Mesenchymal stem cell (in vitro differentiated cells and primary cell): ENCODE measurements around the gene DNAJB4. TPM values are rescaled to one million over a fixed set of nuclear protein-coding genes. Genes with fewer than 3 reads are reported as not detected.

Experiments used
- DNase-seq: peaks from one replicate; pipeline ENCODE4 v3.0.0-alpha.2; 2013
- H2AFZ ChIP-seq: one replicate; pipeline ENCODE4 v1.6.1; 2013; ENCODE audit warnings: low read depth, mild to moderate bottlenecking, control low read depth, inconsistent platforms, low read length, moderate library complexity
- H2AK5ac ChIP-seq: 2 replicates; pipeline ENCODE4 v1.6.1; 2013; ENCODE audit warnings: low read length, moderate library complexity, mild to moderate bottlenecking, inconsistent platforms; ENCODE audit not compliant: severe bottlenecking
- H2BK120ac ChIP-seq: one replicate; pipeline ENCODE4 v1.6.1; 2013; ENCODE audit warnings: low read depth, mild to moderate bottlenecking, inconsistent platforms, low read length, moderate library complexity
- H2BK12ac ChIP-seq, 2 experiments: one replicate each; pipeline ENCODE4 v1.6.1; 2013; ENCODE audit warnings: inconsistent platforms in 2 of 2, low read length in 2 of 2, mild to moderate bottlenecking in 2 of 2, moderate library complexity in 2 of 2, control low read depth in 1 of 2
- H2BK15ac ChIP-seq: one replicate; pipeline ENCODE4 v1.6.1; 2013; ENCODE audit warnings: mild to moderate bottlenecking, low read depth, inconsistent platforms; ENCODE audit not compliant: poor library complexity, severe bottlenecking
- H2BK5ac ChIP-seq: 2 replicates; pipeline ENCODE4 v1.6.1; 2013; ENCODE audit warnings: low read depth, mild to moderate bottlenecking, low read length, control low read depth, inconsistent platforms; ENCODE audit not compliant: poor library complexity, severe bottlenecking
- H3K14ac ChIP-seq, 2 experiments: one replicate each; pipeline ENCODE4 v1.6.1; 2013; ENCODE audit warnings: inconsistent platforms in 2 of 2, low read length in 2 of 2, control low read depth in 1 of 2, mild to moderate bottlenecking in 1 of 2, moderate library complexity in 1 of 2
- H3K18ac ChIP-seq, 2 experiments: one replicate each; pipeline ENCODE4 v1.6.1; 2013; ENCODE audit warnings: inconsistent platforms in 2 of 2, low read length in 2 of 2, control low read depth in 1 of 2, low read depth in 1 of 2, mild to moderate bottlenecking in 1 of 2
- H3K23ac ChIP-seq, 2 experiments: one replicate each; pipeline ENCODE4 v1.6.1; 2013; ENCODE audit warnings: inconsistent platforms in 2 of 2, low read length in 2 of 2, mild to moderate bottlenecking in 2 of 2, moderate library complexity in 2 of 2, control low read depth in 1 of 2
- H3K27ac ChIP-seq: 2 replicates; pipeline ENCODE4 v1.5.1; 2013; ENCODE audit warnings: mild to moderate bottlenecking, moderate library complexity, low read length, control low read depth, inconsistent platforms; ENCODE audit not compliant: poor library complexity, severe bottlenecking
- H3K27me3 ChIP-seq, 2 experiments: 2 replicates each; pipeline versions ENCODE4 v1.6.1 to v1.7.0; 2013; ENCODE audit warnings: low read length in 2 of 2, mild to moderate bottlenecking in 2 of 2, moderate library complexity in 2 of 2, control low read depth in 1 of 2, inconsistent platforms in 1 of 2; ENCODE audit not compliant: control insufficient read depth in 1 of 2, insufficient read depth in 1 of 2
- H3K36me3 ChIP-seq, 2 experiments: 2 replicates each; pipeline versions ENCODE4 v1.6.1 to v1.7.0; 2013; ENCODE audit warnings: low read length in 2 of 2, control low read depth in 1 of 2, inconsistent platforms in 1 of 2, low read depth in 1 of 2, mild to moderate bottlenecking in 1 of 2; ENCODE audit not compliant: insufficient read depth in 2 of 2, control insufficient read depth in 1 of 2
- H3K4ac ChIP-seq, 2 experiments: one replicate each; pipeline ENCODE4 v1.6.1; 2013; ENCODE audit warnings: inconsistent platforms in 2 of 2, low read length in 2 of 2, mild to moderate bottlenecking in 2 of 2, moderate library complexity in 2 of 2, control low read depth in 1 of 2, low read depth in 1 of 2
- H3K4me1 ChIP-seq: 2 replicates; pipeline ENCODE4 v1.6.1; 2013; ENCODE audit warnings: low read depth, low read length, control low read depth; ENCODE audit not compliant: control insufficient read depth, insufficient read depth
- H3K4me2 ChIP-seq: 2 replicates; pipeline ENCODE4 v1.6.1; 2013; ENCODE audit warnings: low read length, mild to moderate bottlenecking, inconsistent platforms; ENCODE audit not compliant: poor library complexity, severe bottlenecking
- H3K4me3 ChIP-seq, 2 experiments: 2 replicates each; pipeline versions ENCODE4 v1.5.1 to v1.7.0; 2013; ENCODE audit warnings: low read length in 2 of 2, mild to moderate bottlenecking in 2 of 2, control low read depth in 1 of 2, low read depth in 1 of 2; ENCODE audit not compliant: insufficient read depth in 1 of 2
- H3K79me1 ChIP-seq: replicated peaks from 2 replicates; pipeline ENCODE4 v1.6.1; 2013; ENCODE audit warnings: mild to moderate bottlenecking, control low read depth, low read length, inconsistent platforms; ENCODE audit not compliant: poor library complexity, severe bottlenecking
- H3K9ac ChIP-seq: 2 replicates; pipeline ENCODE4 v1.7.0; 2013; ENCODE audit warnings: mild to moderate bottlenecking, low read length, moderate library complexity
- H3K9me3 ChIP-seq: 2 replicates; pipeline ENCODE4 v1.7.0; 2013; ENCODE audit warnings: mild to moderate bottlenecking, low read length; ENCODE audit not compliant: control insufficient read depth
- H4K8ac ChIP-seq: one replicate; pipeline ENCODE4 v1.6.1; 2013; ENCODE audit warnings: inconsistent platforms, mild to moderate bottlenecking, low read length, moderate library complexity
- H4K91ac ChIP-seq: one replicate; pipeline ENCODE4 v1.6.1; 2013; ENCODE audit warnings: mild to moderate bottlenecking, low read length, inconsistent platforms
- WGBS: methylation state at CpG from one replicate; pipeline ENCODE4 v1.1.7; 2013; ENCODE audit warnings: mixed read lengths; 5-methylcytosine and 5-hydroxymethylcytosine counted together
- polyA plus RNA-seq, 2 experiments: library from polyadenylated mRNA; stranded (reverse); fragments of 200-250 nt; gene quantifications; one replicate each; pipeline ENCODE4 v1.2.3, GENCODE V29; 2013

Gene DNAJB4
- 15.9 TPM for polyA plus RNA-seq (2013, experiment 1 of 2)
- polyA plus RNA-seq (2013, experiment 2 of 2) = 16.1 TPM

DNA sequence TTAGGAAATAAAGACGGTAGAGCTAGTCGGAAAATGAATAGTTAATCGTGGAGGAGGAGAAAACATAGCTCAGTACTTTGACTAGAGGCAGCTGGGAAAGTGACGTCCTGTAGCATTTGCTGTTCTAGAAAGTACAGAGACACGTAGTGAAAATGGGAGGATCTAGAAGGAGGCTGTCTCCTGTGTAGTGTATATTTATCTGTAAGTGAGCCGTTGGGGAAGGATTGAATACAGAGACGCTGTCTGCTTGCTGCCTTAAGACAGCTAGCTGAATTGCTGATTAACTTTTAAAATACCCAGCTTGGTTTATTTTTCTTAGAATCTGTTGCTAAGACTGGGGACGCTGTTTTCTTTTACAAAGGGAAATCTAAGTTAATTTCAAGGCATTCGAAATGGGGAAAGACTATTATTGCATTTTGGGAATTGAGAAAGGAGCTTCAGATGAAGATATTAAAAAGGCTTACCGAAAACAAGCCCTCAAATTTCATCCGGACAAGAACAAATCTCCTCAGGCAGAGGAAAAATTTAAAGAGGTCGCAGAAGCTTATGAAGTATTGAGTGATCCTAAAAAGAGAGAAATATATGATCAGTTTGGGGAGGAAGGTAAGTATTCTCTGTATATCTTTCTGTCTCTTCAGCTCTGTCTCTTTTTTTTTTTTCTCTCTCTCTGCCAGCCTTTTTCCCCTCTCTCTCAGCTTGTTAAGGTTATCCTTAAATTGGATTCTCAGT lies at the start of gene DNAJB4:
DNAJB4 (plus strand) TSS at position 221 of the 729 bp plus-strand sequence; CDS start at position 393, 172 bp downstream.
- Histone ChIP-seq H2AK5ac (no peak within 1 kb of the TSS), H3K18ac (no peak within 1 kb of the TSS), H3K23ac (no peak within 1 kb of the TSS), H3K36me3 (no peaks in the 10 kb centered on the region), H3K14ac (no peak within 1 kb of the TSS), H3K9ac (peak within 1 kb of the TSS; percentile 99), H3K4me1 (no peaks in the 10 kb centered on the region), H3K27me3 (no peaks in the 10 kb centered on the region), H2BK15ac (no peak within 1 kb of the TSS), H4K91ac (no peak within 1 kb of the TSS), H4K8ac (no peak within 1 kb of the TSS), H3K4ac (no peak within 1 kb of the TSS), H3K9me3 (no peaks in the 10 kb centered on the region), H3K4me3 (peak within 1 kb of the TSS in 1 of 2 experiments; percentile 93), H2AFZ (no peak within 1 kb of the TSS), H3K27ac (peak within 1 kb of the TSS; percentile 81), H3K79me1 (peaks cover 6% of the 10 kb centered on the region), H2BK12ac (no peak within 1 kb of the TSS), H2BK120ac (no peak within 1 kb of the TSS), H3K4me2 (peak within 1 kb of the TSS; percentile 50), H2BK5ac (no peak within 1 kb of the TSS)
- WGBS = 3% methylated on average over 9 of the region's 12 CpGs
- DNase-seq = peak; percentile 99

DNA sequence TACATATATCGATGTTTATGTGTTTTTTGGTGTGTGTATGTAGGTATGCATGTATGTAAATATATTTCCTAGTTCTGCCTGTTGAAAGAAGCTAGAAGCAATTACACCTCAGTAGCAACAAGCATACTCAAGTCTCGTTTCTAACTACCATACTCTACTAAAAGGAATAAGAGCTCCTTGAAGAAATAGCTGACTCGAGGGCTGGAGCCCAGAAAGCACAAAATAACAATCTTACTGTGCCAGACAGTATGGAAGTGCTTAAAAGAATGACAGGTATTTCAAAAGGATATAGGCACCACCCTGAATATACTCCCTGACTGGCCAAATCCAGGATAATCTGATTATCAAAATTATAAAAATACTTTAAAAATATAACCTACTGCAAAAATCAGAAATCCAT lies 49.0 kb upstream of the DNAJB4 start:
- Histone ChIP-seq H4K8ac (no peak overlapping the region), H2BK12ac (no peak overlapping the region)
- 100% methylated on average over 1 of the region's 3 CpGs for WGBS

DNA sequence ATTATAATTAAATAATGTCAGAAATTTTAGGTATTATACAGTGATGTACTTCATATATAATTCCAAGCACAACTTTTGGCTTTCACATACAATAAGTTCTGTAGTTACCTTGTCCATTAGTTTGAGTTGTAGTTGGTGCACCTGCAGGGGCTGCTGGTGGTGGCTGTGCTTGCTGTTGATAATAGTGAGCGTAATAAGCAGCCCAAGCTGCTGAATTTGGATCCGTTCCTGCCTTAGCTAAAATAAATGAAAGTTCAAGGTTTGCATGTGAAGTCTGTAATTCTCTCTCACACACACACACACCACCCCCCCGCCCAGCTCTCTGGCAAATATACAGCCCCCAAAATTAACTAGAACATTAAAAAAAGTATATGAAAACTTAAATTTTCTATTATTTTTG lies 48.3 kb upstream of the DNAJB4 start:
- H2BK15ac ChIP-seq = no peak overlapping the region
- no peak overlapping the region for H3K18ac ChIP-seq
- H3K4me3 ChIP-seq = no peak overlapping the region
- H2AFZ ChIP-seq = no peak overlapping the region
- no peak overlapping the region for H3K9ac ChIP-seq
- no peaks in the 10 kb centered on the region for H3K27me3 ChIP-seq
- H3K36me3 ChIP-seq = peaks cover 25 to 100% of the 10 kb centered on the region in 2 experiments
- no CpG with 5 or more reads among the region's 3 CpGs for WGBS
- H4K8ac ChIP-seq = no peak overlapping the region
- peaks cover 1% of the 10 kb centered on the region for H3K4me1 ChIP-seq
- no peak for DNase-seq
- no peak overlapping the region for H3K23ac ChIP-seq
- no peak overlapping the region for H3K14ac ChIP-seq
- no peaks in the 10 kb centered on the region for H3K9me3 ChIP-seq
- H3K4me2 ChIP-seq = no peak overlapping the region
- H3K4ac ChIP-seq = no peak overlapping the region
- H2AK5ac ChIP-seq = no peak overlapping the region
- H2BK12ac ChIP-seq = no peak overlapping the region
- H2BK120ac ChIP-seq = no peak overlapping the region
- H3K79me1 ChIP-seq = peaks cover 3% of the 10 kb centered on the region
- H2BK5ac ChIP-seq = no peak overlapping the region
- no peak overlapping the region for H4K91ac ChIP-seq
- H3K27ac ChIP-seq = no peak overlapping the region

More for the DNA sequence above, 49.0 kb upstream of the DNAJB4 start:
- H3K27me3 ChIP-seq = no peaks in the 10 kb centered on the region
- no peak overlapping the region for H2AFZ ChIP-seq
- no peak overlapping the region for H2BK120ac ChIP-seq
- H2BK5ac ChIP-seq = no peak overlapping the region
- peaks cover 1% of the 10 kb centered on the region for H3K4me1 ChIP-seq
- no peak overlapping the region for H3K4ac ChIP-seq
- H3K27ac ChIP-seq = no peak overlapping the region
- no peak overlapping the region for H3K14ac ChIP-seq
- no peak overlapping the region for H3K18ac ChIP-seq
- peaks cover 25 to 100% of the 10 kb centered on the region in 2 experiments for H3K36me3 ChIP-seq
- H3K9ac ChIP-seq = no peak overlapping the region
- no peaks in the 10 kb centered on the region for H3K9me3 ChIP-seq
- H3K79me1 ChIP-seq = peaks cover 5% of the 10 kb centered on the region
- no peak for DNase-seq
- H3K4me2 ChIP-seq = no peak overlapping the region
- H2BK15ac ChIP-seq = no peak overlapping the region
- H2AK5ac ChIP-seq = no peak overlapping the region
- H4K91ac ChIP-seq = no peak overlapping the region
- no peak overlapping the region for H3K23ac ChIP-seq
- no peak overlapping the region for H3K4me3 ChIP-seq

DNA sequence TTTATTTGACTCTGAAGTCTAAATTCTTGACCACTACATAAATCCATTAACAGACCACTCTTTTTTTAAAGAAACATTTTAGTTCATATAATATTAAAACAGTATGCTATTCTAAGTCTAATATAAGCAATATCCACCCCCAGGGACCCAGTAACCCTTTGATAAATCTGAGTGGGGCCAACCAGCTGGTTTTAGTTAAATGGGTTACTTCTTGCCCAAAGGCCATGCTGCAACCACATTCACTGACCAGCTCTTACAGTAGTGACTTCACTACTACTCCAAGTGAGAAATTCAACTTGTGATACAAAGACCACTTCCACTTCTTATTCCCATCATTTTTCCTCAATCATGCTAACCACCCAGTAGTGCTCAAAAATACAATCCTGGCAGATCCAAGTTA lies 46.3 kb upstream of the DNAJB4 start:
- H3K23ac ChIP-seq = no peak overlapping the region
- no peak overlapping the region for H2BK15ac ChIP-seq
- H3K4me2 ChIP-seq = no peak overlapping the region
- no peak overlapping the region for H2BK5ac ChIP-seq
- H3K4ac ChIP-seq = no peak overlapping the region
- no peaks in the 10 kb centered on the region for H3K27me3 ChIP-seq
- no peak overlapping the region for H2AFZ ChIP-seq
- H3K9me3 ChIP-seq = no peaks in the 10 kb centered on the region
- H4K91ac ChIP-seq = no peak overlapping the region
- DNase-seq = no peak
- no peak overlapping the region for H3K27ac ChIP-seq
- no peak overlapping the region for H3K14ac ChIP-seq
- peaks cover 1% of the 10 kb centered on the region for H3K4me1 ChIP-seq
- no peak overlapping the region for H2BK120ac ChIP-seq
- no peak overlapping the region for H2AK5ac ChIP-seq
- H2BK12ac ChIP-seq = no peak overlapping the region
- H3K9ac ChIP-seq = no peak overlapping the region
- H3K79me1 ChIP-seq = peaks cover 3% of the 10 kb centered on the region
- H3K36me3 ChIP-seq = peaks cover 18 to 100% of the 10 kb centered on the region in 2 experiments
- no peak overlapping the region for H3K4me3 ChIP-seq
- H4K8ac ChIP-seq = no peak overlapping the region
- H3K18ac ChIP-seq = no peak overlapping the region
